SK-N-SH treated with all-trans-retinoic acid at 6 μM for 48 hours (cell line): Measurements from ENCODE around the gene CCNI2.
"Not testable (repeated sequence)": the region's sequence is repeated elsewhere in the genome, so short reads cannot be mapped to it uniquely, and the experiment has no call there.

ENCODE experiments used
- ATAC-seq: fragments of 200-7000 bp; cut with Tn5 transposase; 3 replicates; pipeline ENCODE4 v1.9.1; 2020; ENCODE audit warnings: mild to moderate bottlenecking, moderate library complexity
- ARNTL ChIP-seq: fragments of 450-650 bp; formaldehyde crosslinking; IDR thresholded peaks from 2 replicates; pipeline ENCODE4 v1.5.0; 2020; ENCODE audit warnings: low read depth, mild to moderate bottlenecking, moderate library complexity, borderline replicate concordance
- CSDC2 ChIP-seq: fragments of 250-450 bp; sonication (Bioruptor Pico); IDR thresholded peaks from 2 replicates; pipeline ENCODE4 v1.5.0; 2020; ENCODE audit warnings: mild to moderate bottlenecking, moderate library complexity
- ISL1 ChIP-seq: fragments of 250-450 bp; sonication (Bioruptor Pico); IDR thresholded peaks from 2 replicates; pipeline ENCODE4 v2.1.2; 2022; ENCODE audit warnings: mild to moderate bottlenecking, moderate library complexity
- OSR1 ChIP-seq: fragments of 250-450 bp; sonication (Bioruptor Pico); IDR thresholded peaks from 2 replicates; pipeline ENCODE4 v1.8.0; 2022; ENCODE audit warnings: moderate library complexity, mild to moderate bottlenecking, inconsistent platforms
- RARB ChIP-seq: fragments of 250-450 bp; sonication (Bioruptor Pico); IDR thresholded peaks from 2 replicates; pipeline ENCODE4 v1.8.0; 2021; ENCODE audit warnings: mild to moderate bottlenecking, moderate library complexity
- SNAI2 ChIP-seq: fragments of 250-450 bp; sonication (Bioruptor Pico); IDR thresholded peaks from 2 replicates; pipeline ENCODE4 v1.5.0; 2020; ENCODE audit warnings: mild to moderate bottlenecking, moderate library complexity
- TOX ChIP-seq: fragments of 250-450 bp; sonication (Bioruptor Pico); IDR thresholded peaks from 2 replicates; pipeline ENCODE4 v1.8.0; 2021; ENCODE audit warnings: mild to moderate bottlenecking, moderate library complexity, borderline replicate concordance
- ZC3H10 ChIP-seq: fragments of 250-450 bp; sonication (Bioruptor Pico); IDR thresholded peaks from 2 replicates; pipeline ENCODE4 v1.5.1; 2021; ENCODE audit warnings: mild to moderate bottlenecking, moderate library complexity
- ZFP3 ChIP-seq: fragments of 250-450 bp; sonication (Bioruptor Pico); IDR thresholded peaks from 2 replicates; pipeline ENCODE4 v1.5.0; 2020; ENCODE audit warnings: mild to moderate bottlenecking, moderate library complexity
- ZFP30 ChIP-seq: fragments of 450-650 bp; formaldehyde crosslinking; IDR thresholded peaks from 2 replicates; pipeline ENCODE4 v1.5.0; 2022; ENCODE audit warnings: mild to moderate bottlenecking, moderate library complexity
- ZNF565 ChIP-seq: fragments of 450-650 bp; formaldehyde crosslinking; conservative IDR thresholded peaks from 2 replicates; pipeline ENCODE4 v1.5.0; 2020; ENCODE audit warnings: low read depth, mild to moderate bottlenecking, moderate library complexity
- ZNF70 ChIP-seq: fragments of 450-650 bp; formaldehyde crosslinking; IDR thresholded peaks from 2 replicates; pipeline ENCODE4 v1.5.0; 2020; ENCODE audit warnings: mild to moderate bottlenecking, moderate library complexity
- TF ChIP-seq, protein P1 (sequence below): fragments of 250-450 bp; sonication (Bioruptor Pico); IDR thresholded peaks from 2 replicates; pipeline ENCODE4 v1.5.1; 2020; ENCODE audit warnings: low read depth, mild to moderate bottlenecking, moderate library complexity
- TF ChIP-seq, protein P2 (sequence below): fragments of 250-450 bp; sonication (Bioruptor Pico); IDR thresholded peaks from 2 replicates; pipeline ENCODE4 v1.8.0; 2020; ENCODE audit warnings: mild to moderate bottlenecking, moderate library complexity, borderline replicate concordance
- TF ChIP-seq, protein P3 (sequence below): fragments of 250-450 bp; sonication (Bioruptor Pico); IDR thresholded peaks from 2 replicates; pipeline ENCODE4 v1.5.0; 2020; ENCODE audit warnings: mild to moderate bottlenecking, moderate library complexity

Gene CCNI2

GRCh38 chr5:132802044-132802684, 54.9 kb downstream of the CCNI2 start:
- TF ChIP-seq ARNTL (no peak), SNAI2 (no peak), TOX (CRISPR knock-in tag) (no peak), OSR1 (CRISPR knock-in tag) (no peak), ZNF70 (CRISPR knock-in tag) (no peak), ZC3H10 (CRISPR knock-in tag) (no peak), ZFP3 (CRISPR knock-in tag) (no peak), ZNF565 (CRISPR knock-in tag) (no peak), ZFP30 (CRISPR knock-in tag) (no peak), ISL1 (CRISPR knock-in tag) (no peak), RARB (CRISPR knock-in tag) (no peak), CSDC2 (no peak)
- TF ChIP-seq, protein P1, sequence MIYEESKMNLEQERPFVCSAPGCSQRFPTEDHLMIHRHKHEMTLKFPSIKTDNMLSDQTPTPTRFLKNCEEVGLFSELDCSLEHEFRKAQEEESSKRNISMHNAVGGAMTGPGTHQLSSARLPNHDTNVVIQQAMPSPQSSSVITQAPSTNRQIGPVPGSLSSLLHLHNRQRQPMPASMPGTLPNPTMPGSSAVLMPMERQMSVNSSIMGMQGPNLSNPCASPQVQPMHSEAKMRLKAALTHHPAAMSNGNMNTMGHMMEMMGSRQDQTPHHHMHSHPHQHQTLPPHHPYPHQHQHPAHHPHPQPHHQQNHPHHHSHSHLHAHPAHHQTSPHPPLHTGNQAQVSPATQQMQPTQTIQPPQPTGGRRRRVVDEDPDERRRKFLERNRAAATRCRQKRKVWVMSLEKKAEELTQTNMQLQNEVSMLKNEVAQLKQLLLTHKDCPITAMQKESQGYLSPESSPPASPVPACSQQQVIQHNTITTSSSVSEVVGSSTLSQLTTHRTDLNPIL (CRISPR knock-in tag), result no peak
- TF ChIP-seq, protein P2, sequence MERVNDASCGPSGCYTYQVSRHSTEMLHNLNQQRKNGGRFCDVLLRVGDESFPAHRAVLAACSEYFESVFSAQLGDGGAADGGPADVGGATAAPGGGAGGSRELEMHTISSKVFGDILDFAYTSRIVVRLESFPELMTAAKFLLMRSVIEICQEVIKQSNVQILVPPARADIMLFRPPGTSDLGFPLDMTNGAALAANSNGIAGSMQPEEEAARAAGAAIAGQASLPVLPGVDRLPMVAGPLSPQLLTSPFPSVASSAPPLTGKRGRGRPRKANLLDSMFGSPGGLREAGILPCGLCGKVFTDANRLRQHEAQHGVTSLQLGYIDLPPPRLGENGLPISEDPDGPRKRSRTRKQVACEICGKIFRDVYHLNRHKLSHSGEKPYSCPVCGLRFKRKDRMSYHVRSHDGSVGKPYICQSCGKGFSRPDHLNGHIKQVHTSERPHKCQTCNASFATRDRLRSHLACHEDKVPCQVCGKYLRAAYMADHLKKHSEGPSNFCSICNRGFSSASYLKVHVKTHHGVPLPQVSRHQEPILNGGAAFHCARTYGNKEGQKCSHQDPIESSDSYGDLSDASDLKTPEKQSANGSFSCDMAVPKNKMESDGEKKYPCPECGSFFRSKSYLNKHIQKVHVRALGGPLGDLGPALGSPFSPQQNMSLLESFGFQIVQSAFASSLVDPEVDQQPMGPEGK, result no peak
- TF ChIP-seq, protein P3, sequence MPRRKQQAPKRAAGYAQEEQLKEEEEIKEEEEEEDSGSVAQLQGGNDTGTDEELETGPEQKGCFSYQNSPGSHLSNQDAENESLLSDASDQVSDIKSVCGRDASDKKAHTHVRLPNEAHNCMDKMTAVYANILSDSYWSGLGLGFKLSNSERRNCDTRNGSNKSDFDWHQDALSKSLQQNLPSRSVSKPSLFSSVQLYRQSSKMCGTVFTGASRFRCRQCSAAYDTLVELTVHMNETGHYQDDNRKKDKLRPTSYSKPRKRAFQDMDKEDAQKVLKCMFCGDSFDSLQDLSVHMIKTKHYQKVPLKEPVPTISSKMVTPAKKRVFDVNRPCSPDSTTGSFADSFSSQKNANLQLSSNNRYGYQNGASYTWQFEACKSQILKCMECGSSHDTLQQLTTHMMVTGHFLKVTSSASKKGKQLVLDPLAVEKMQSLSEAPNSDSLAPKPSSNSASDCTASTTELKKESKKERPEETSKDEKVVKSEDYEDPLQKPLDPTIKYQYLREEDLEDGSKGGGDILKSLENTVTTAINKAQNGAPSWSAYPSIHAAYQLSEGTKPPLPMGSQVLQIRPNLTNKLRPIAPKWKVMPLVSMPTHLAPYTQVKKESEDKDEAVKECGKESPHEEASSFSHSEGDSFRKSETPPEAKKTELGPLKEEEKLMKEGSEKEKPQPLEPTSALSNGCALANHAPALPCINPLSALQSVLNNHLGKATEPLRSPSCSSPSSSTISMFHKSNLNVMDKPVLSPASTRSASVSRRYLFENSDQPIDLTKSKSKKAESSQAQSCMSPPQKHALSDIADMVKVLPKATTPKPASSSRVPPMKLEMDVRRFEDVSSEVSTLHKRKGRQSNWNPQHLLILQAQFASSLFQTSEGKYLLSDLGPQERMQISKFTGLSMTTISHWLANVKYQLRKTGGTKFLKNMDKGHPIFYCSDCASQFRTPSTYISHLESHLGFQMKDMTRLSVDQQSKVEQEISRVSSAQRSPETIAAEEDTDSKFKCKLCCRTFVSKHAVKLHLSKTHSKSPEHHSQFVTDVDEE, result no peak
- ATAC-seq, result no peak

- ATAC-seq, result not testable (repeated sequence)
Observed at GRCh38 chr5:132802685-132803066, 55.5 kb downstream of the CCNI2 start.
